ENCODE measurements around the gene IZUMO1.

IZUMO1 gene

GRCh38 chr19:48750771-48751504, 4.2 kb upstream of the IZUMO1 start:
- H3K27me3 ChIP-seq (ENCODE audit: insufficient read depth, low read length, poor library complexity, severe bottlenecking), result no peaks in the 10 kb centered on the region
- H3F3A ChIP-seq (ENCODE audit: low read depth), result no peaks in the 10 kb centered on the region
- no peaks in the 10 kb centered on the region for H3K4me1 ChIP-seq (ENCODE audit: insufficient read depth, low read length, poor library complexity, severe bottlenecking)
- no peak for TF ChIP-seq EZH2phosphoT487 (IDR thresholded peaks at IDR 0.05; ENCODE audit: borderline replicate concordance)
- no peak for TF ChIP-seq CTCF (conservative IDR thresholded peaks at IDR 0.05; ENCODE audit: low read length)
- H3K9me2 ChIP-seq (replicated peaks; ENCODE audit: low read depth, low read length), result no peaks in the 10 kb centered on the region
- no peak overlapping the region for H3K4me3 ChIP-seq (ENCODE audit: low read length, poor library complexity, severe bottlenecking)
- H3K9me3 ChIP-seq (ENCODE audit: insufficient read depth, low read depth, low read length), result no peaks in the 10 kb centered on the region
- H3K9ac ChIP-seq (ENCODE audit: low read depth, low read length, poor library complexity, severe bottlenecking), result no peak overlapping the region
- no peaks in the 10 kb centered on the region for H3K36me3 ChIP-seq (ENCODE audit: insufficient read depth, low read length)
- H4K20me1 ChIP-seq (ENCODE audit: insufficient read depth, low read length, poor library complexity, severe bottlenecking), result no peaks in the 10 kb centered on the region
- H3K4me2 ChIP-seq (ENCODE audit: low read depth, low read length, poor library complexity, severe bottlenecking), result no peak overlapping the region
- H2AFZ ChIP-seq (ENCODE audit: low read length), result no peak overlapping the region
- H3K79me2 ChIP-seq (ENCODE audit: insufficient read depth, low read length), result no peaks in the 10 kb centered on the region

GRCh38 chr19:48750351-48750750, 3.6 kb upstream of the IZUMO1 start:
- no peaks in the 10 kb centered on the region for H4K20me1 ChIP-seq (ENCODE audit: insufficient read depth, low read length, poor library complexity, severe bottlenecking)
- H3K9me3 ChIP-seq (ENCODE audit: insufficient read depth, low read depth, low read length), result no peaks in the 10 kb centered on the region
- no peak overlapping the region for H3K9ac ChIP-seq (ENCODE audit: low read depth, low read length, poor library complexity, severe bottlenecking)
- H3K9me2 ChIP-seq (replicated peaks; ENCODE audit: low read depth, low read length), result no peaks in the 10 kb centered on the region
- no peak overlapping the region for H3K4me3 ChIP-seq (ENCODE audit: low read length, poor library complexity, severe bottlenecking)
- H3K4me1 ChIP-seq (ENCODE audit: insufficient read depth, low read length, poor library complexity, severe bottlenecking), result no peaks in the 10 kb centered on the region
- H3K36me3 ChIP-seq (ENCODE audit: insufficient read depth, low read length), result no peaks in the 10 kb centered on the region
- TF ChIP-seq EZH2phosphoT487 (IDR thresholded peaks at IDR 0.05; ENCODE audit: borderline replicate concordance), result no peak
- H2AFZ ChIP-seq (ENCODE audit: low read length), result no peak overlapping the region
- no peaks in the 10 kb centered on the region for H3F3A ChIP-seq (ENCODE audit: low read depth)
- no peaks in the 10 kb centered on the region for H3K79me2 ChIP-seq (ENCODE audit: insufficient read depth, low read length)
- H3K4me2 ChIP-seq (ENCODE audit: low read depth, low read length, poor library complexity, severe bottlenecking), result no peak overlapping the region
- H3K27me3 ChIP-seq (ENCODE audit: insufficient read depth, low read length, poor library complexity, severe bottlenecking), result no peaks in the 10 kb centered on the region

- no peaks in the 10 kb centered on the region for H3K9me2 ChIP-seq (replicated peaks; ENCODE audit: low read depth, low read length)
- H3K9me3 ChIP-seq (ENCODE audit: insufficient read depth, low read depth, low read length), result no peaks in the 10 kb centered on the region
- H3K27me3 ChIP-seq (ENCODE audit: insufficient read depth, low read length, poor library complexity, severe bottlenecking), result no peaks in the 10 kb centered on the region
- H3K4me1 ChIP-seq (ENCODE audit: insufficient read depth, low read length, poor library complexity, severe bottlenecking), result peaks cover under 1% of the 10 kb centered on the region
- H4K20me1 ChIP-seq (ENCODE audit: insufficient read depth, low read length, poor library complexity, severe bottlenecking), result no peaks in the 10 kb centered on the region
- TF ChIP-seq EZH2phosphoT487 (IDR thresholded peaks at IDR 0.05; ENCODE audit: borderline replicate concordance) (no peak), CTCF (conservative IDR thresholded peaks at IDR 0.05; ENCODE audit: low read length) (no peak)
- no peak overlapping the region for H3K4me3 ChIP-seq (ENCODE audit: low read length, poor library complexity, severe bottlenecking)
- H2AFZ ChIP-seq (ENCODE audit: low read length), result no peak overlapping the region
- H3K9ac ChIP-seq (ENCODE audit: low read depth, low read length, poor library complexity, severe bottlenecking), result no peak overlapping the region
- no peaks in the 10 kb centered on the region for H3K36me3 ChIP-seq (ENCODE audit: insufficient read depth, low read length)
- H3F3A ChIP-seq (ENCODE audit: low read depth), result no peaks in the 10 kb centered on the region
- H3K4me2 ChIP-seq (ENCODE audit: low read depth, low read length, poor library complexity, severe bottlenecking), result no peak overlapping the region
- no peaks in the 10 kb centered on the region for H3K79me2 ChIP-seq (ENCODE audit: insufficient read depth, low read length)
Observed at GRCh38 chr19:48749571-48750198, 3.0 kb upstream of the IZUMO1 start.

Data from Loucy (cell line).